Umbilical cord (tissue), 2 donors: ENCODE results near the gene PLGRKT. TPM values are rescaled to one million over a fixed set of nuclear protein-coding genes. Genes with fewer than 3 reads are reported as not detected.

Experiments used
- DNase-seq: peaks from one replicate; pipeline ENCODE4 v3.0.0-alpha.2; 2015; ENCODE audit warnings: low spot score
- total RNA-seq: library from RNA; depleted of rRNA; stranded (reverse); fragments of >200 nt; gene quantifications from one replicate; pipeline ENCODE4 v1.2.3, GENCODE V29; 2014; ENCODE audit warnings: low replicate concordance; ENCODE audit not compliant: insufficient read depth

PLGRKT gene
- total RNA-seq, 1 donor from 2014 or later = 9.9 TPM

DNA sequence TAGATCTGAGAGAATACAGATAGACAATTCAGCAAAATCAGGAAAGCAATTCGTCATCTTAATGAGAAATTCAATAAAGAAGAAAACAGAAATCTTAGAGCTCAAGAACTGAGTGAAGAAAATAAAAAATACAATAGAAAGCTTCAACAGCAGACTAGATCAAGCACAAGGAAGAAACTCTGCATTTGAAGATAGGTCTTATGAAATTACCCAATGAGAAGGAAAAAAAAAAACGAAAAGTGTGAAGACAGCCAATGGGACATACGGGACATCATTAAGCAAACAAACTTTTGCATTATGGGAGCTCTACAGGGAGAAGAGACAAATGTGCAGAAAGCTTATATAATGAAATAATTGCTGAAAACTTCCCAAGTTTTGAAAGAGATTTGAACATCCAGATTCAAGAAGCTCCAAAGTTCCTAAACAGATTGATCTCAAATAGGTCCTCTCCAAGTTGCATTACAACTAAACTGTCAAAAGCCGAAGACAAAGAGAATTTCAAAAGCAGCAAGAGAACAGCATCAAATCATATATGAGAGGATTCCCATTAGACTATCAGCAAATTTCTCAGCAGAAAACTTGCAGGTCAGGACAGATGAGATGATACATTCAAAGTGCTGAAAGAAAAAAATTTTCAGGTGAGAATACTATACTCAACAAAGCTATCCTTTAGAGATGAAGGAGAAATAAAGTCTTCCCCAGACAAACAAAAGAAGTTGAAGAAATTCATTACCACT, 122.4 kb downstream of the PLGRKT start:
- no peak for DNase-seq

DNA sequence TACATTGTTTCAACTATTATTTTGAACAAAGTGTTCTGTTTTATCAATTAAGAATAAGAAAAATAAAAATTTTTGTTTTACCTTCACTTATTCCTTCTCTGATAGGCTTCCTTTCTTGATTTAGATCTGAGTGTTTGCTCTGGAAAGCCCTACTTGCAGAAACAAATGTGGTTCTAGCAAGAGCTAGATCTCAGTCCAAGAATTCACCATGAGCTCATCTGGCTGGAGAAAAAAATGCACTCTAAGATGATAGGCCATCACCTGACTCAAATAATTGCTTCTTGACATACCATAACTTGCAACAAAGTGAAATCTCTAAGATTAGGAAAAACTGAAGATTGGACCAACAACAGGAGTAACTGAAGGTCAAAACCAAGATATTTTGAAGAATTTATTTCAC, 126.9 kb downstream of the PLGRKT start:
- no peak for DNase-seq

Other genes with a start within 250 kb of the PLGRKT start
- 4.8 TPM for gene INSL4, start 206.5 kb downstream of the PLGRKT start, total RNA-seq
- gene RLN2, start 133.2 kb downstream of the PLGRKT start, total RNA-seq = 2.4 TPM
- 1.2 TPM for gene RLN1, start 98.0 kb downstream of the PLGRKT start, total RNA-seq
- gene CD274, start 12.6 kb upstream of the PLGRKT start, total RNA-seq = 4.6 TPM
- gene PDCD1LG2, start 72.6 kb upstream of the PLGRKT start, total RNA-seq = 12.8 TPM
- 45.5 TPM for gene RIC1, start 191.2 kb upstream of the PLGRKT start, total RNA-seq